ENCODE results near the gene FMO2.

FMO2 gene

DNA sequence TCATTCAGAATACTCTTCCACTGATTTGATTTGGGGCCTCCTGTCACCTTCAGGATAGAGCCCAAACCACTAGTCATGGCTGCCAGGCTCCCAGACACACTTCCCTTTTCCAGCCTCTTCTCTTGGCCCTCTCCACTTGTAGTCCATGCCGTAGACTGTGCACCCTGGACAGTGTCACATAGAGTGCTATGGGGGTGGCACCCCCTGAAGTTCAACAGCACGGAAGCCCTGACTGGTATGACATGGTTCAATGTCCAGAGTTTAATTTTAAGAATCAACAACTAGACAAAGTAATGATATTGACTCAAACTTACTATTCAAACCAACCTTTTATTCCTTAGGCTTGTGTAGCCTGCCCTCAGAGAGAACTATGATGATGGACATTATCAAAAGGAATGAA lies 22.3 kb downstream of the FMO2 start:
- TF ChIP-seq TOX (CRISPR knock-in tag; IDR thresholded peaks at IDR 0.05; ENCODE audit: borderline replicate concordance) = no peak
- ATAC-seq = no peak

DNA sequence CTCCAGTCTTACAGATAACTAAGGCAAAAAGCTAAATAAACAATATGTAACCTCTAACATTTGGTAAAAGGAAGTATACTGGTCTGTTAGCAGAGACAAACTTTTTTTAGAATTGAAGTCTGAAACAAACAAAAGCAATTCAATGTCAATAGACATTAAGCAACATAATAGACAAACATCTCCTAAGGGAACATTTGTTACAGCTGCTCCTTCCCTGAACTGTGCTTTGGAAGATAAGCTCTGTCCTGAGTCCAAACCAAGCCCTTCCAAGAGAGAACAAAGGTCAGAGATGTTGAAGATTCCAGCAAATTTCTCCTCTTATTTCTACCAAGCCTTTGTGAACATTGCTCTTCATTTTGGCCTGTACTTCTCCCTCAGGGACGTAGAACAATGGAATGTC lies 25.3 kb downstream of the FMO2 start:
- TF ChIP-seq ZFP3 (CRISPR knock-in tag; IDR thresholded peaks at IDR 0.05) = no peak
- TF ChIP-seq RARB (CRISPR knock-in tag; IDR thresholded peaks at IDR 0.05) = no peak
- TF ChIP-seq BACH2 (CRISPR knock-in tag; IDR thresholded peaks at IDR 0.05; ENCODE audit: borderline replicate concordance) = no peak
- TF ChIP-seq SNAI2 (CRISPR knock-in tag; IDR thresholded peaks at IDR 0.05) = no peak
- TF ChIP-seq, protein P1, sequence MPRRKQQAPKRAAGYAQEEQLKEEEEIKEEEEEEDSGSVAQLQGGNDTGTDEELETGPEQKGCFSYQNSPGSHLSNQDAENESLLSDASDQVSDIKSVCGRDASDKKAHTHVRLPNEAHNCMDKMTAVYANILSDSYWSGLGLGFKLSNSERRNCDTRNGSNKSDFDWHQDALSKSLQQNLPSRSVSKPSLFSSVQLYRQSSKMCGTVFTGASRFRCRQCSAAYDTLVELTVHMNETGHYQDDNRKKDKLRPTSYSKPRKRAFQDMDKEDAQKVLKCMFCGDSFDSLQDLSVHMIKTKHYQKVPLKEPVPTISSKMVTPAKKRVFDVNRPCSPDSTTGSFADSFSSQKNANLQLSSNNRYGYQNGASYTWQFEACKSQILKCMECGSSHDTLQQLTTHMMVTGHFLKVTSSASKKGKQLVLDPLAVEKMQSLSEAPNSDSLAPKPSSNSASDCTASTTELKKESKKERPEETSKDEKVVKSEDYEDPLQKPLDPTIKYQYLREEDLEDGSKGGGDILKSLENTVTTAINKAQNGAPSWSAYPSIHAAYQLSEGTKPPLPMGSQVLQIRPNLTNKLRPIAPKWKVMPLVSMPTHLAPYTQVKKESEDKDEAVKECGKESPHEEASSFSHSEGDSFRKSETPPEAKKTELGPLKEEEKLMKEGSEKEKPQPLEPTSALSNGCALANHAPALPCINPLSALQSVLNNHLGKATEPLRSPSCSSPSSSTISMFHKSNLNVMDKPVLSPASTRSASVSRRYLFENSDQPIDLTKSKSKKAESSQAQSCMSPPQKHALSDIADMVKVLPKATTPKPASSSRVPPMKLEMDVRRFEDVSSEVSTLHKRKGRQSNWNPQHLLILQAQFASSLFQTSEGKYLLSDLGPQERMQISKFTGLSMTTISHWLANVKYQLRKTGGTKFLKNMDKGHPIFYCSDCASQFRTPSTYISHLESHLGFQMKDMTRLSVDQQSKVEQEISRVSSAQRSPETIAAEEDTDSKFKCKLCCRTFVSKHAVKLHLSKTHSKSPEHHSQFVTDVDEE (CRISPR knock-in tag; IDR thresholded peaks at IDR 0.05) = no peak
- no peak for TF ChIP-seq ZNF70 (CRISPR knock-in tag; IDR thresholded peaks at IDR 0.05)
- TF ChIP-seq ZNF8 (CRISPR knock-in tag; IDR thresholded peaks at IDR 0.05) = no peak
- no peak for TF ChIP-seq ZNF565 (CRISPR knock-in tag; conservative IDR thresholded peaks at IDR 0.05; ENCODE audit: low read depth)
- ATAC-seq = no peak

DNA sequence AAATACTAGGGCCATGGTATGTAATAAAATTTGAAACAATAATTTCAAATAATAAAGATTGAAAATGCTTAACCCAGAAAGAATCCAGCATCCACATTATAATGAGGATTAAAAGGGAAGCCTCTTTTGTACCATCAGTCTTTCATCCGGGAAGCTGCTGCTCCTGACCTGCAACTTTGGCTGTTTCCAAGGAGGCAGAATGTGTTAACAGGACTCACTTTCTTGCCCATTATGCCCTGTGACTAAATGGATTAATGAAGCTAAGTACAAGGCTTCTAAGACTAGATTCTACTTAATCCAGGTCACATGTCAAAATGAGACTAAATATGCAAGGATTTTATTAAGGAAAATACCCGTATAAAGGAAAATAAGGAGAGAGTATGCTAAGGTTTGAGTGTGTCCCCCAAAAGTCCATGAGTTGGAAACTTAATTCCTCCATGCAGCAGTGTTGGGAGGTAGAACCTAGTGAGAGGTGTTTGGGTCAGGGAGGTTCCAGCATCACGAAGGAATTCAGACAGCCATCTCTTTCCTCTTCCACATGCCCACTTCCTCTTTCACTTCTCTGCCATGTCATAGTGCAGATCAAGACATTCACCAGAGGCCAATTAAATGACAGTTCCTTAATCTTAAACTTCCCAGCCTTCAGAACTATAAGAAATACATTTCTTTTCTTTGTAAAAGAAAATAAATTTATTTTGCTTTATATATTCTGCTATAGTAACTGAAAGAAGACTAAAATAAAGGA lies 27.7 kb downstream of the FMO2 start:
- ATAC-seq = no peak
- TF ChIP-seq ZNF565 (CRISPR knock-in tag; conservative IDR thresholded peaks at IDR 0.05; ENCODE audit: low read depth) (no peak), ZC3H10 (CRISPR knock-in tag; IDR thresholded peaks at IDR 0.05) (no peak), ESRRG (CRISPR knock-in tag; IDR thresholded peaks at IDR 0.05) (no peak), GLIS3 (CRISPR knock-in tag; IDR thresholded peaks at IDR 0.05) (no peak), CSDC2 (CRISPR knock-in tag; IDR thresholded peaks at IDR 0.05) (no peak), ZFP30 (CRISPR knock-in tag; IDR thresholded peaks at IDR 0.05) (no peak), ISL1 (CRISPR knock-in tag; IDR thresholded peaks at IDR 0.05) (no peak), SNAI2 (CRISPR knock-in tag; IDR thresholded peaks at IDR 0.05) (no peak), TCF4 (CRISPR knock-in tag; IDR thresholded peaks at IDR 0.05; ENCODE audit: borderline replicate concordance) (no peak), RARB (CRISPR knock-in tag; IDR thresholded peaks at IDR 0.05) (no peak), ZNF8 (CRISPR knock-in tag; IDR thresholded peaks at IDR 0.05) (no peak), ZNF70 (CRISPR knock-in tag; IDR thresholded peaks at IDR 0.05) (no peak), PPARA (CRISPR knock-in tag; IDR thresholded peaks at IDR 0.05; ENCODE audit: borderline replicate concordance) (no peak), TOX (CRISPR knock-in tag; IDR thresholded peaks at IDR 0.05; ENCODE audit: borderline replicate concordance) (no peak)
- TF ChIP-seq, protein P1 (CRISPR knock-in tag; IDR thresholded peaks at IDR 0.05) = no peak
- TF ChIP-seq, protein P2, sequence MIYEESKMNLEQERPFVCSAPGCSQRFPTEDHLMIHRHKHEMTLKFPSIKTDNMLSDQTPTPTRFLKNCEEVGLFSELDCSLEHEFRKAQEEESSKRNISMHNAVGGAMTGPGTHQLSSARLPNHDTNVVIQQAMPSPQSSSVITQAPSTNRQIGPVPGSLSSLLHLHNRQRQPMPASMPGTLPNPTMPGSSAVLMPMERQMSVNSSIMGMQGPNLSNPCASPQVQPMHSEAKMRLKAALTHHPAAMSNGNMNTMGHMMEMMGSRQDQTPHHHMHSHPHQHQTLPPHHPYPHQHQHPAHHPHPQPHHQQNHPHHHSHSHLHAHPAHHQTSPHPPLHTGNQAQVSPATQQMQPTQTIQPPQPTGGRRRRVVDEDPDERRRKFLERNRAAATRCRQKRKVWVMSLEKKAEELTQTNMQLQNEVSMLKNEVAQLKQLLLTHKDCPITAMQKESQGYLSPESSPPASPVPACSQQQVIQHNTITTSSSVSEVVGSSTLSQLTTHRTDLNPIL (CRISPR knock-in tag; IDR thresholded peaks at IDR 0.05; ENCODE audit: low read depth) = no peak
- TF ChIP-seq, protein P3, sequence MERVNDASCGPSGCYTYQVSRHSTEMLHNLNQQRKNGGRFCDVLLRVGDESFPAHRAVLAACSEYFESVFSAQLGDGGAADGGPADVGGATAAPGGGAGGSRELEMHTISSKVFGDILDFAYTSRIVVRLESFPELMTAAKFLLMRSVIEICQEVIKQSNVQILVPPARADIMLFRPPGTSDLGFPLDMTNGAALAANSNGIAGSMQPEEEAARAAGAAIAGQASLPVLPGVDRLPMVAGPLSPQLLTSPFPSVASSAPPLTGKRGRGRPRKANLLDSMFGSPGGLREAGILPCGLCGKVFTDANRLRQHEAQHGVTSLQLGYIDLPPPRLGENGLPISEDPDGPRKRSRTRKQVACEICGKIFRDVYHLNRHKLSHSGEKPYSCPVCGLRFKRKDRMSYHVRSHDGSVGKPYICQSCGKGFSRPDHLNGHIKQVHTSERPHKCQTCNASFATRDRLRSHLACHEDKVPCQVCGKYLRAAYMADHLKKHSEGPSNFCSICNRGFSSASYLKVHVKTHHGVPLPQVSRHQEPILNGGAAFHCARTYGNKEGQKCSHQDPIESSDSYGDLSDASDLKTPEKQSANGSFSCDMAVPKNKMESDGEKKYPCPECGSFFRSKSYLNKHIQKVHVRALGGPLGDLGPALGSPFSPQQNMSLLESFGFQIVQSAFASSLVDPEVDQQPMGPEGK (CRISPR knock-in tag; IDR thresholded peaks at IDR 0.05; ENCODE audit: borderline replicate concordance) = no peak
- TF ChIP-seq, protein P4, sequence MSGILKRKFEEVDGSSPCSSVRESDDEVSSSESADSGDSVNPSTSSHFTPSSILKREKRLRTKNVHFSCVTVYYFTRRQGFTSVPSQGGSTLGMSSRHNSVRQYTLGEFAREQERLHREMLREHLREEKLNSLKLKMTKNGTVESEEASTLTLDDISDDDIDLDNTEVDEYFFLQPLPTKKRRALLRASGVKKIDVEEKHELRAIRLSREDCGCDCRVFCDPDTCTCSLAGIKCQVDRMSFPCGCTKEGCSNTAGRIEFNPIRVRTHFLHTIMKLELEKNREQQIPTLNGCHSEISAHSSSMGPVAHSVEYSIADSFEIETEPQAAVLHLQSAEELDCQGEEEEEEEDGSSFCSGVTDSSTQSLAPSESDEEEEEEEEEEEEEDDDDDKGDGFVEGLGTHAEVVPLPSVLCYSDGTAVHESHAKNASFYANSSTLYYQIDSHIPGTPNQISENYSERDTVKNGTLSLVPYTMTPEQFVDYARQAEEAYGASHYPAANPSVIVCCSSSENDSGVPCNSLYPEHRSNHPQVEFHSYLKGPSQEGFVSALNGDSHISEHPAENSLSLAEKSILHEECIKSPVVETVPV (CRISPR knock-in tag; IDR thresholded peaks at IDR 0.05) = no peak

All from SK-N-SH treated with all-trans-retinoic acid at 6 μM for 48 hours (cell line).